ENCODE results near the gene STX19.
"Not testable (repeated sequence)": the region's sequence is repeated elsewhere in the genome, so short reads cannot be mapped to it uniquely, and the experiment has no call there.

The STX19 gene

DNA sequence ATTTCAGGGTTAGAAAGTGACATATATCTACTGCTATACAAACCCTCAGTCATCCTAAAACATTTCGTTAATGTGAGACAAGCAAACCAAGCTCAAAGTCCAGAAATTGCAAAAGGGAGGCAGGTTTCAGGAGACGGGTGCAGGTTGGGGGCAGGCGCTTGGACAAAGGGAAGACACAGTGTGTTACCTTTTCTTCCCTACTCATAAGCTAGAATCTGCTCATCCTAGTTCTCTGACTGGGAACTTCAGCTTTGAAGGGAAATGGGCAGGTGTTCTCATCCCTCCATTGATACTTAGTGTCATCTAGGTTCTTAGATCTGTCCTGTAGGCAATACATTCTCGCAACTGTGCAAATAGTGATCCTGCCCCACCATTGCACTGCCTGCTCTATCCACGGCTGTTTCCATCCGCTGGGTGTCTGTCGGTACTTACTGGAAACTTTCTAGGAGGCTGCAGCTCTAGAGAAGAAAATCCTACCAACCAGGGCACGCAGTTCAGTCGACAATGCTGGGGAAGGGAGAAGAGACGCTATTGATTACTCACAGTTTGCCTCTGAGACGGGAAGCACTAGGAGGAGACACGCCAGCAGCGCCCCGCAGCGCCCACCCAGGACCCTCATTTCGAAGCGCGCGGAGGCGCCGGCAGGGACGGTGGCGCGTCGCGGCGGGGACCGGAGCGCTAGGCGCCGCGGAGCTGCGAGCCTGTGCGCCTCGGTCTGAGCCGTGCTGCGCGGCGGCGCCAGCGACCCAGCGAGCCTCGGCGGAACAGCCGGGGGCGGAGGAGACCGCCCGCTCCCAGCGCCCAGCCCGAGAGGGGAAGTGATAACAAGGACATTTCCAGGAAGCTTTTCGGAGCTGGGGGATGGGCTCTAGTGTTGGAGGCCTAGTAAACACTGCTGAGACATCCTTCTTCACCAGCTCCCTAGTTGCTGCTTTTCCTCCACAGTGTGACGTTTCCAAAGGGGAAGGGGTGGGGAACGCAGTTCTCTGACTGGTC is 55.0 kb downstream of the STX19 start, which contains the start of gene PROS1:
Gene PROS1, minus strand, starts transcription at position 766 of the 996 bp plus-strand sequence. Its CDS starts 147 bp downstream, at position 619.
- peak; percentile 81 for DNase-seq

DNA sequence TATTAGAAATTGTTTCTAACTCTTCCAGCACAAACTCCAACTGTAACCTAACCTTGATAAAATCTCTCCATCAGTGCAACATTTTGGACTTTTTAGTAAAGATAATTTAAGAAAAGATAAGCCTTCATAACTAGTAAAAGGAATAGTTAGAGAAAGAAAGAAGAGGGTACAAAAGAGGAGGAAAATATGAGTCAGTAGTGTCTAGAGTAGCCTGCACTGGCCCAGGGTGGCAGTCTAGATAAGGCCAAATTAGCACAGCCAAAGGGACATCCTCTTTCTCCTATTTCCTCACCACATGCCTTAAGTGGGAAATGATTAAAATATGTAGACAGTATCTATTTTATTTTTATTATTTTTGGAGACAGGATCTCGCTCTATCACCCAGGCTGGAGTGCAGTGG is 58.4 kb downstream of the STX19 start:
- peak; percentile 10 for DNase-seq

DNA sequence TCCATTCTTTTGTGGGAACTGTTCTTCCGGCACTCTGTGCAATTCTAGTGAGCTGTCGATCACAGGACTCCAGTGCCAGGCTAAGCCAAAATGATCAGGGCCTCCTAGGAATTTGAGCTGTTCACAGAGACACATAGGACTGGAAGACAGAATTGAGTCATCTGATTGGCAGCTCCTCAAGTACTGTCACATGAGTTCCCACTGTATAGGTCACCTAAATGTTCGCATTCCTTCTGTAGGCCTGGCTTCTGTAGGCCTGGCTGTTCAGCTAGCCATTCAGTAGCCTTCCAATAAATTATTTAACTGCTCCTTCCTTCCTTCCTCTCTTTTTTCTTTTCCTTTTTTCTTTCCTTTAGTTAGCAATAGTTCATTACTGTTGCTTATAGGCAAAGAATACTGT is 59.0 kb downstream of the STX19 start:
- DNase-seq, result peak; percentile 88

DNA sequence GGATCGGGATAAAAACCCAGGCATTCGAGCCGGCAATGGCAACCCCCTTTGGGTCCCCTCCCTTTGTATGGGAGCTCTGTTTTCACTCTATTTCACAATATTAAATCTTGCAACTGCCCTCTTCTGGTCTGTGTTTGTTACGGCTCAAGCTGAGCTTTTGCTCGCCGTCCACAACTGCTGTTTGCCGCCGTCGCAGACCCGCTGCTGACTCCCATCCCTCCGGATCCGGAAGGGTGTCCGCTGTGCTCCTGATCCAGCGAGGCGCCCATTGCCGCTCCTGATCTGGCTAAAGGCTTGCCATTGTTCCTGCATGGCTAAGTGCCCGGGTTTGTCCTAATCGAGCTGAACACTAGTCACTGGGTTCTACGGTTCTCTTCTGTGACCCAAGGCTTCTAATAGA is 63.3 kb downstream of the STX19 start:
- not testable (repeated sequence) for DNase-seq
